ENCODE results near the gene HNRNPM. TPM values are rescaled to one million over a fixed set of nuclear protein-coding genes. Genes with fewer than 3 reads are reported as not detected.

The HNRNPM gene
- total RNA-seq, 1 experiment from 2014 or later, result 298 TPM

- H2AFZ ChIP-seq (ENCODE audit: low read depth, low read length, poor library complexity, severe bottlenecking), result no peak overlapping the region
- H3K4me3 ChIP-seq (replicated peaks in 1 of 2; ENCODE audit: low read depth in 1 of 2, low read length in 2 of 2), result no peak overlapping the region
- TF ChIP-seq CTCF (IDR thresholded peaks at IDR 0.05 in 2 of 3, conservative IDR thresholded peaks at IDR 0.05 in 1 of 3; ENCODE audit: borderline replicate concordance in 1 of 3, insufficient read depth in 1 of 3, low read depth in 2 of 3, low read length in 2 of 3) (no peak), FOSL1 (IDR thresholded peaks at IDR 0.05; ENCODE audit: low read depth) (no peak), TCF7L2 (IDR thresholded peaks at IDR 0.05; ENCODE audit: borderline replicate concordance, extremely low read depth, insufficient read depth, insufficient read length) (no peak)
- no TSS peak for BruUV-seq (replicated peaks)
- CTCF ChIA-PET, result interaction anchor here (1.5 kb wide), 1 partner anchor 53 kb away, joined by 3 read pairs; no protein-coding TSS in a partner anchor
- H4K20me1 ChIP-seq (ENCODE audit: insufficient read depth), result peaks cover 76% of the 10 kb centered on the region
- H3K4me1 ChIP-seq (ENCODE audit: control insufficient read depth in 1 of 2, insufficient read depth in 2 of 2, low read length in 2 of 2), result peaks cover 15 to 37% of the 10 kb centered on the region in 2 experiments
- H3K36me3 ChIP-seq (ENCODE audit: control insufficient read depth in 1 of 2, insufficient read depth in 2 of 2, low read length in 2 of 2), result peaks cover 31 to 41% of the 10 kb centered on the region in 2 experiments; a peak in 3 of 4 replicates
- RAD21 ChIA-PET (ENCODE audit: low non-redundant PET in 1 of 2, low total read pairs in 2 of 2, uncharacterized antibody in 2 of 2, unreplicated experiment in 2 of 2), result interaction anchor here in 1 of 2 experiments (0.6 kb wide), 1 partner anchor 174 kb away, joined by 3 read pairs; no protein-coding TSS in a partner anchor
- no peak overlapping the region for H3K27ac ChIP-seq (ENCODE audit: low read depth, low read length)
- DNase-seq (ENCODE audit: low read depth, low spot score), result no peak
- no peaks in the 10 kb centered on the region for H3K27me3 ChIP-seq (ENCODE audit: insufficient read depth, low read length)
- H3K4me2 ChIP-seq (ENCODE audit: low read length), result no peak overlapping the region
- intact Hi-C loops (cut with micrococcal nuclease), result no loop called here
- H3K79me2 ChIP-seq (ENCODE audit: insufficient read depth, low read length), result peaks cover 100% of the 10 kb centered on the region
- ATAC-seq, result no peak
- no peaks in the 10 kb centered on the region for H3K9me3 ChIP-seq (ENCODE audit: control insufficient read depth in 1 of 2, insufficient read depth in 1 of 2, low read depth in 1 of 2, low read length in 2 of 2)
- H3K9me2 ChIP-seq (ENCODE audit: insufficient read depth), result no peaks in the 10 kb centered on the region
- H3K9ac ChIP-seq (ENCODE audit: low read length), result no peak overlapping the region
- POLR2A ChIA-PET, result interaction anchor here (0.8 kb wide), 1 partner anchor 8 kb away, joined by 3 read pairs; the partner anchor contains the start of gene HNRNPM
These were observed 7.8 kb downstream of the HNRNPM start for GRCh38 chr19:8452446-8453123.

- Histone ChIP-seq H3K36me3 (ENCODE audit: control insufficient read depth in 1 of 2, insufficient read depth in 2 of 2, low read length in 2 of 2) (peaks cover 29 to 44% of the 10 kb centered on the region in 2 experiments; a peak in 3 of 4 replicates), H3K79me2 (ENCODE audit: insufficient read depth, low read length) (peaks cover 100% of the 10 kb centered on the region), H3K9me3 (ENCODE audit: control insufficient read depth in 1 of 2, insufficient read depth in 1 of 2, low read depth in 1 of 2, low read length in 2 of 2) (no peaks in the 10 kb centered on the region), H3K9ac (ENCODE audit: low read length) (no peak overlapping the region), H3K27me3 (ENCODE audit: insufficient read depth, low read length) (no peaks in the 10 kb centered on the region), H3K4me2 (ENCODE audit: low read length) (no peak overlapping the region), H4K20me1 (ENCODE audit: insufficient read depth) (peaks cover 83% of the 10 kb centered on the region), H3K27ac (ENCODE audit: low read depth, low read length) (no peak overlapping the region), H2AFZ (ENCODE audit: low read depth, low read length, poor library complexity, severe bottlenecking) (no peak overlapping the region), H3K4me1 (ENCODE audit: control insufficient read depth in 1 of 2, insufficient read depth in 2 of 2, low read length in 2 of 2) (peaks cover 15 to 37% of the 10 kb centered on the region in 2 experiments), H3K4me3 (replicated peaks in 1 of 2; ENCODE audit: low read depth in 1 of 2, low read length in 2 of 2) (no peak overlapping the region), H3K9me2 (ENCODE audit: insufficient read depth) (no peaks in the 10 kb centered on the region)
- no TSS peak for BruUV-seq (replicated peaks)
- ChIA-PET POLR2A (interaction anchor here (0.8 kb wide), 1 partner anchor 9 kb away, joined by 3 read pairs; the partner anchor contains the start of gene HNRNPM), CTCF (interaction anchor here (1.5 kb wide), 1 partner anchor 52 kb away, joined by 3 read pairs; no protein-coding TSS in a partner anchor), RAD21 (ENCODE audit: low non-redundant PET in 1 of 2, low total read pairs in 2 of 2, uncharacterized antibody in 2 of 2, unreplicated experiment in 2 of 2) (no interaction called here)
- TF ChIP-seq REST (IDR thresholded peaks at IDR 0.05; ENCODE audit: low read depth) (no peak), ELF1 (IDR thresholded peaks at IDR 0.05; ENCODE audit: borderline replicate concordance, low read depth) (no peak), TCF7L2 (IDR thresholded peaks at IDR 0.05; ENCODE audit: borderline replicate concordance, extremely low read depth, insufficient read depth, insufficient read length) (no peak), SRF (IDR thresholded peaks at IDR 0.05; ENCODE audit: low read depth) (no peak), CBX3 (IDR thresholded peaks at IDR 0.05; ENCODE audit: low read depth) (no peak), FOSL1 (IDR thresholded peaks at IDR 0.05; ENCODE audit: low read depth) (no peak)
- DNase-seq (ENCODE audit: low read depth, low spot score), result no peak
- intact Hi-C loops (cut with micrococcal nuclease), result no loop called here
- no peak for ATAC-seq
These were observed 8.8 kb downstream of the HNRNPM start for GRCh38 chr19:8453616-8454015.

All from HCT116 (cell line).